Endothelial cell of umbilical vein (primary cell): ENCODE data around the gene HIC1.

Source experiments
- EZH2 ChIP-seq: IDR thresholded peaks from 2 replicates; pipeline ENCODE4 v1.6.1; 2012; ENCODE audit warnings: borderline replicate concordance, low read depth, mild to moderate bottlenecking, moderate library complexity, low read length, inconsistent platforms; ENCODE audit not compliant: severe bottlenecking
- GATA2 ChIP-seq: IDR thresholded peaks from 2 replicates; pipeline ENCODE4 v1.7.0; 2011; ENCODE audit warnings: low read depth, mild to moderate bottlenecking, moderate library complexity, mixed read lengths, low read length; ENCODE audit not compliant: insufficient read length, insufficient read depth
- JUN ChIP-seq: IDR thresholded peaks from 2 replicates; pipeline ENCODE4 v1.6.1; 2011; ENCODE audit warnings: borderline replicate concordance, low read depth; ENCODE audit not compliant: insufficient read length, insufficient read depth
- MYC ChIP-seq: IDR thresholded peaks from one replicate; pipeline ENCODE4 v1.6.1; 2011; ENCODE audit warnings: mild to moderate bottlenecking, low read depth, low read length
- POLR2A ChIP-seq: IDR thresholded peaks from 2 replicates; pipeline ENCODE4 v1.6.1; 2012; ENCODE audit warnings: low read depth, mild to moderate bottlenecking, control low read depth, low read length
- POLR2AphosphoS5 ChIP-seq: IDR thresholded peaks from 2 replicates; pipeline ENCODE4 v1.6.1; 2012; ENCODE audit warnings: low read depth, mild to moderate bottlenecking, control low read depth, low read length, moderate library complexity; ENCODE audit not compliant: insufficient read depth
- TF ChIP-seq, protein P1 (sequence below), 2 donors: IDR thresholded peaks; 1 replicate in 1 of 2; 2 replicates in 1 of 2; pipeline ENCODE4 v1.5.1; 2011; ENCODE audit warnings: low read length in 2 of 2, mild to moderate bottlenecking in 2 of 2, moderate library complexity in 2 of 2, control low read depth in 1 of 2, inconsistent platforms in 1 of 2, low read depth in 1 of 2; ENCODE audit not compliant: insufficient read depth in 1 of 2; ENCODE audit errors: extremely low read depth in 1 of 2
- TF ChIP-seq, protein P2 (sequence below): IDR thresholded peaks from 2 replicates; pipeline ENCODE4 v1.6.1; 2011; ENCODE audit not compliant: insufficient read depth, insufficient read length

DNA sequence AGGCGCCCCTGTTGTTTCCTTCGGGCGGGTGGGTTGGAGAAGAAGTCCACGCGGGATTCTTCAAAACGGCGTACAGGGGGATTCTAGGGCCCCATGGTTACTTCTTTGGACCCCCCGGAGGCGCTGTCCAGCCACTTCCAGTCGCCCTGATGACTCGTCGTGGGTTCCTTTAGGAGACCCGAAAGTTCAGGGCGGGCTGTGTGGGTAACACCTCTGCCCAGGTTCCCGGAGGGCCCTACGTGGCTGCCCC is 716 bp upstream of the HIC1 start:
- TF ChIP-seq POLR2A, result no peak
- TF ChIP-seq, protein P1, sequence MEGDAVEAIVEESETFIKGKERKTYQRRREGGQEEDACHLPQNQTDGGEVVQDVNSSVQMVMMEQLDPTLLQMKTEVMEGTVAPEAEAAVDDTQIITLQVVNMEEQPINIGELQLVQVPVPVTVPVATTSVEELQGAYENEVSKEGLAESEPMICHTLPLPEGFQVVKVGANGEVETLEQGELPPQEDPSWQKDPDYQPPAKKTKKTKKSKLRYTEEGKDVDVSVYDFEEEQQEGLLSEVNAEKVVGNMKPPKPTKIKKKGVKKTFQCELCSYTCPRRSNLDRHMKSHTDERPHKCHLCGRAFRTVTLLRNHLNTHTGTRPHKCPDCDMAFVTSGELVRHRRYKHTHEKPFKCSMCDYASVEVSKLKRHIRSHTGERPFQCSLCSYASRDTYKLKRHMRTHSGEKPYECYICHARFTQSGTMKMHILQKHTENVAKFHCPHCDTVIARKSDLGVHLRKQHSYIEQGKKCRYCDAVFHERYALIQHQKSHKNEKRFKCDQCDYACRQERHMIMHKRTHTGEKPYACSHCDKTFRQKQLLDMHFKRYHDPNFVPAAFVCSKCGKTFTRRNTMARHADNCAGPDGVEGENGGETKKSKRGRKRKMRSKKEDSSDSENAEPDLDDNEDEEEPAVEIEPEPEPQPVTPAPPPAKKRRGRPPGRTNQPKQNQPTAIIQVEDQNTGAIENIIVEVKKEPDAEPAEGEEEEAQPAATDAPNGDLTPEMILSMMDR (IDR thresholded peaks at IDR 0.05; ENCODE audit: extremely low read depth in 1 of 2, insufficient read depth in 1 of 2, low read depth in 1 of 2, low read length in 2 of 2), result no peak
- TF ChIP-seq POLR2AphosphoS5, result no peak
- TF ChIP-seq MYC, result no peak
- TF ChIP-seq EZH2, result no peak
- TF ChIP-seq GATA2, result no peak
- TF ChIP-seq JUN, result no peak
- TF ChIP-seq, protein P2, sequence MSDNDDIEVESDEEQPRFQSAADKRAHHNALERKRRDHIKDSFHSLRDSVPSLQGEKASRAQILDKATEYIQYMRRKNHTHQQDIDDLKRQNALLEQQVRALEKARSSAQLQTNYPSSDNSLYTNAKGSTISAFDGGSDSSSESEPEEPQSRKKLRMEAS, result no peak
